ENCODE data around the gene CHPT1. TPM values are rescaled to one million over a fixed set of nuclear protein-coding genes. Genes with fewer than 3 reads are reported as not detected.

The CHPT1 gene
- total and polyA plus RNA-seq, 2 experiments from 2014 or later: 22.2 to 23.0 TPM

- ATAC-seq (no peak), DNase-seq (ENCODE audit: low spot score) (no peak)
- Histone ChIP-seq H3K4me2 (no peak overlapping the region), H3K9me2 (ENCODE audit: insufficient read depth) (no peaks in the 10 kb centered on the region), H3K4me1 (ENCODE audit: insufficient read depth) (peaks cover 20% of the 10 kb centered on the region), H4K20me1 (replicated peaks; ENCODE audit: insufficient read depth) (no peaks in the 10 kb centered on the region), H2AFZ (no peak overlapping the region), H3K27me3 (ENCODE audit: insufficient read depth) (no peaks in the 10 kb centered on the region), H3K4me3 (no peak overlapping the region), H3K36me3 (ENCODE audit: insufficient read depth) (no peaks in the 10 kb centered on the region), H3F3A (replicated peaks; ENCODE audit: low read depth) (no peaks in the 10 kb centered on the region), H3K27ac (ENCODE audit: low read depth) (no peak overlapping the region), H3K79me2 (replicated peaks; ENCODE audit: insufficient read depth) (no peaks in the 10 kb centered on the region)
- peaks cover 34% of the 10 kb centered on the region for H3K4me1 Mint-ChIP-seq
- TF ChIP-seq ETS1 (IDR thresholded peaks at IDR 0.05) (no peak), REST (IDR thresholded peaks at IDR 0.05; ENCODE audit: unreplicated experiment) (no peak), CREB1 (CRISPR knock-in tag; IDR thresholded peaks at IDR 0.05; ENCODE audit: low read depth) (no peak), STAT1 (IDR thresholded peaks at IDR 0.05; ENCODE audit: unreplicated experiment) (no peak), ZNF114 (CRISPR knock-in tag; IDR thresholded peaks at IDR 0.05) (no peak), ZNF462 (CRISPR knock-in tag; IDR thresholded peaks at IDR 0.05) (no peak), CTCF (conservative IDR thresholded peaks at IDR 0.05; ENCODE audit: low read depth in 2 of 2) (no peak), EZH2 (IDR thresholded peaks at IDR 0.05; ENCODE audit: low read depth, unreplicated experiment) (no peak), POLR2AphosphoS5 (IDR thresholded peaks at IDR 0.05; ENCODE audit: low read depth) (no peak), JUNB (IDR thresholded peaks at IDR 0.05; ENCODE audit: unreplicated experiment) (no peak), ZNF331 (CRISPR knock-in tag; IDR thresholded peaks at IDR 0.05; ENCODE audit: low read depth) (no peak), EZH2phosphoT487 (IDR thresholded peaks at IDR 0.05; ENCODE audit: unreplicated experiment) (no peak), NANOG (IDR thresholded peaks at IDR 0.05; ENCODE audit: borderline replicate concordance) (no peak)
- H3K4me3 Mint-ChIP-seq: no peak overlapping the region
- H3K27me3 Mint-ChIP-seq (ENCODE audit: insufficient read depth, low read depth, poor library complexity): no peaks in the 10 kb centered on the region
- no peaks in the 10 kb centered on the region for H3K36me3 Mint-ChIP-seq (ENCODE audit: low read depth)
- no peak overlapping the region for H3K27ac Mint-ChIP-seq
- H3K9me3 Mint-ChIP-seq: no peaks in the 10 kb centered on the region
These were observed 29.8 kb upstream of the CHPT1 start for GRCh38 chr12:101667591-101667990.
